ENCODE measurements around the gene TSEN15. TPM values are rescaled to one million over a fixed set of nuclear protein-coding genes. Genes with fewer than 3 reads are reported as not detected.

The TSEN15 gene
- total RNA-seq (41.4 TPM), polyA plus RNA-seq (30.1 TPM)
- long read RNA-seq, donor 1, partial matches to known transcripts = 0 of 5 reads
- long read RNA-seq, donor 1, other reads (novel, unspliced or antisense) = 0 of 5 reads
- long read RNA-seq, donor 2, transcript TSEN15-208 (4 exons, 2,219 nt) = minor isoform, 8 of 60 reads
- long read RNA-seq, donor 2, transcript TSEN15-216 (5 exons, 1,986 nt) = major isoform, 16 of 60 reads
- long read RNA-seq, donor 2, partial matches to known transcripts = 27 of 60 reads
- long read RNA-seq, donor 2, other reads (novel, unspliced or antisense) = 0 of 60 reads
- long read RNA-seq, donor 3, transcript TSEN15-216 (5 exons, 1,986 nt) = major isoform, 17 of 39 reads
- long read RNA-seq, donor 3, transcript TSEN15-203 (4 exons, 1,844 nt) = minor isoform, 6 of 39 reads
- long read RNA-seq, donor 3, transcript TSEN15-208 (4 exons, 2,219 nt) = minor isoform, 7 of 39 reads
- long read RNA-seq, donor 3, partial matches to known transcripts = 6 of 39 reads
- long read RNA-seq, donor 3, other reads (novel, unspliced or antisense) = 0 of 39 reads
- long read RNA-seq, donor 4, partial matches to known transcripts = 0 of 7 reads
- long read RNA-seq, donor 4, other reads (novel, unspliced or antisense) = 0 of 7 reads
- long read RNA-seq, donor 5, transcript TSEN15-216 (5 exons, 1,986 nt) = major isoform, 25 of 61 reads
- long read RNA-seq, donor 5, transcript TSEN15-208 (4 exons, 2,219 nt) = minor isoform, 11 of 61 reads
- long read RNA-seq, donor 5, partial matches to known transcripts = 17 of 61 reads
- long read RNA-seq, donor 5, other reads (novel, unspliced or antisense) = 0 of 61 reads
- long read RNA-seq, donor 6, transcript TSEN15-208 (4 exons, 2,219 nt) = major isoform, 12 of 25 reads
- long read RNA-seq, donor 6, transcript TSEN15-216 (5 exons, 1,986 nt) = major isoform, 12 of 25 reads
- long read RNA-seq, donor 6, partial matches to known transcripts = 0 of 25 reads
- long read RNA-seq, donor 6, other reads (novel, unspliced or antisense) = 0 of 25 reads
- long read RNA-seq, donor 7, transcript TSEN15-203 (4 exons, 1,844 nt) = minor isoform, 8 of 28 reads
- long read RNA-seq, donor 7, transcript TSEN15-216 (5 exons, 1,986 nt) = major isoform, 9 of 28 reads
- long read RNA-seq, donor 7, transcript TSEN15-208 (4 exons, 2,219 nt) = minor isoform, 8 of 28 reads
- long read RNA-seq, donor 7, partial matches to known transcripts = 0 of 28 reads
- long read RNA-seq, donor 7, other reads (novel, unspliced or antisense) = 0 of 28 reads
- long read RNA-seq, donor 8, transcript TSEN15-216 (5 exons, 1,986 nt) = major isoform, 9 of 17 reads
- long read RNA-seq, donor 8, transcript TSEN15-208 (4 exons, 2,219 nt) = minor isoform, 5 of 17 reads
- long read RNA-seq, donor 8, partial matches to known transcripts = 0 of 17 reads
- long read RNA-seq, donor 8, other reads (novel, unspliced or antisense) = 0 of 17 reads
- long read RNA-seq, donor 9, transcript TSEN15-208 (4 exons, 2,219 nt) = minor isoform, 7 of 30 reads
- long read RNA-seq, donor 9, transcript TSEN15-216 (5 exons, 1,986 nt) = major isoform, 11 of 30 reads
- long read RNA-seq, donor 9, partial matches to known transcripts = 5 of 30 reads
- long read RNA-seq, donor 9, other reads (novel, unspliced or antisense) = 0 of 30 reads
- long read RNA-seq, donor 10, transcript TSEN15-208 (4 exons, 2,219 nt) = major isoform, 7 of 15 reads
- long read RNA-seq, donor 10, transcript TSEN15-216 (5 exons, 1,986 nt) = major isoform, 7 of 15 reads
- long read RNA-seq, donor 10, partial matches to known transcripts = 0 of 15 reads
- long read RNA-seq, donor 10, other reads (novel, unspliced or antisense) = 0 of 15 reads

- peaks cover 6 to 9% of the 10 kb centered on the region in 2 donors for H3K4me1 ChIP-seq (ENCODE audit: control insufficient read depth in 2 of 2, insufficient read depth in 2 of 2, low read length in 2 of 2)
- under 1% methylated on average over 54 of the region's 54 CpGs for WGBS
- peak; percentile 45 to 91 (median 73) for DNase-seq (ENCODE audit: low read depth in 6 of 9, low spot score in 9 of 9)
- H3K4me3 ChIP-seq (ENCODE audit: low read length in 2 of 2) = peak within 1 kb of the TSS; percentile 77 to 88
- H3K27ac ChIP-seq (ENCODE audit: low read depth in 1 of 2, low read length in 1 of 2) = peak within 1 kb of the TSS; percentile 75 to 95
- H3K9me3 ChIP-seq (ENCODE audit: control insufficient read depth in 2 of 2, insufficient read depth in 1 of 2, low read length in 1 of 2) = no peaks in the 10 kb centered on the region
- no peaks in the 10 kb centered on the region for H3K27me3 ChIP-seq (ENCODE audit: control insufficient read depth in 2 of 2, insufficient read depth in 1 of 2, low read length in 1 of 2)
- H3K36me3 ChIP-seq (ENCODE audit: control insufficient read depth in 2 of 2, insufficient read depth in 2 of 2, low read length in 1 of 2) = peaks cover 0 to 7% of the 10 kb centered on the region in 2 donors
Measured at GRCh38 chr1:184051485-184052193, at the start of gene TSEN15. TSEN15 (plus strand) TSS chr1:184051730; CDS start chr1:184051756, 26 bp downstream.

GRCh38 chr1:184002071-184002470 is 49.5 kb upstream of the TSEN15 start:
- H3K9me3 ChIP-seq (ENCODE audit: control insufficient read depth in 2 of 2, insufficient read depth in 1 of 2, low read length in 1 of 2) = no peaks in the 10 kb centered on the region
- WGBS = 87% methylated on average over 2 of the region's 2 CpGs
- no peak for DNase-seq (ENCODE audit: low read depth in 6 of 9, low spot score in 9 of 9)

GRCh38 chr1:184004935-184005334 is 46.6 kb upstream of the TSEN15 start:
- Histone ChIP-seq H3K4me3 (ENCODE audit: low read length in 2 of 2) (no peak overlapping the region), H3K27me3 (ENCODE audit: control insufficient read depth in 2 of 2, insufficient read depth in 1 of 2, low read length in 1 of 2) (no peaks in the 10 kb centered on the region), H3K27ac (ENCODE audit: low read depth in 1 of 2, low read length in 1 of 2) (no peak overlapping the region), H3K36me3 (ENCODE audit: control insufficient read depth in 2 of 2, insufficient read depth in 2 of 2, low read length in 1 of 2) (no peaks in the 10 kb centered on the region), H3K9me3 (ENCODE audit: control insufficient read depth in 2 of 2, insufficient read depth in 1 of 2, low read length in 1 of 2) (no peaks in the 10 kb centered on the region), H3K4me1 (ENCODE audit: control insufficient read depth in 2 of 2, insufficient read depth in 2 of 2, low read length in 2 of 2) (no peaks in the 10 kb centered on the region)
- DNase-seq (ENCODE audit: low read depth in 6 of 9, low spot score in 9 of 9) = no peak
- 94% methylated on average over 4 of the region's 4 CpGs for WGBS

More at GRCh38 chr1:184002071-184002470, 49.5 kb upstream of the TSEN15 start:
- H3K27me3 ChIP-seq (ENCODE audit: control insufficient read depth in 2 of 2, insufficient read depth in 1 of 2, low read length in 1 of 2) = no peaks in the 10 kb centered on the region
- H3K27ac ChIP-seq (ENCODE audit: low read depth in 1 of 2, low read length in 1 of 2) = no peak overlapping the region
- H3K4me1 ChIP-seq (ENCODE audit: control insufficient read depth in 2 of 2, insufficient read depth in 2 of 2, low read length in 2 of 2) = no peaks in the 10 kb centered on the region
- H3K36me3 ChIP-seq (ENCODE audit: control insufficient read depth in 2 of 2, insufficient read depth in 2 of 2, low read length in 1 of 2) = no peaks in the 10 kb centered on the region
- no peak overlapping the region for H3K4me3 ChIP-seq (ENCODE audit: low read length in 2 of 2)

- H3K27ac ChIP-seq (ENCODE audit: low read depth in 1 of 2, low read length in 1 of 2) = no peak overlapping the region
- no peaks in the 10 kb centered on the region for H3K4me1 ChIP-seq (ENCODE audit: control insufficient read depth in 2 of 2, insufficient read depth in 2 of 2, low read length in 2 of 2)
- WGBS = 97% methylated on average over 4 of the region's 4 CpGs
- no peaks in the 10 kb centered on the region for H3K36me3 ChIP-seq (ENCODE audit: control insufficient read depth in 2 of 2, insufficient read depth in 2 of 2, low read length in 1 of 2)
- no peaks in the 10 kb centered on the region for H3K9me3 ChIP-seq (ENCODE audit: control insufficient read depth in 2 of 2, insufficient read depth in 1 of 2, low read length in 1 of 2)
- no peak overlapping the region for H3K4me3 ChIP-seq (ENCODE audit: low read length in 2 of 2)
- no peaks in the 10 kb centered on the region for H3K27me3 ChIP-seq (ENCODE audit: control insufficient read depth in 2 of 2, insufficient read depth in 1 of 2, low read length in 1 of 2)
- DNase-seq (ENCODE audit: low read depth in 6 of 9, low spot score in 9 of 9) = no peak
Measured at GRCh38 chr1:184005506-184005905, 46.0 kb upstream of the TSEN15 start.

- no peaks in the 10 kb centered on the region for H3K36me3 ChIP-seq (ENCODE audit: control insufficient read depth in 2 of 2, insufficient read depth in 2 of 2, low read length in 1 of 2)
- H3K27ac ChIP-seq (ENCODE audit: low read depth in 1 of 2, low read length in 1 of 2) = no peak overlapping the region
- 70% methylated on average over 2 of the region's 2 CpGs for WGBS
- no peaks in the 10 kb centered on the region for H3K27me3 ChIP-seq (ENCODE audit: control insufficient read depth in 2 of 2, insufficient read depth in 1 of 2, low read length in 1 of 2)
- no peaks in the 10 kb centered on the region for H3K4me1 ChIP-seq (ENCODE audit: control insufficient read depth in 2 of 2, insufficient read depth in 2 of 2, low read length in 2 of 2)
- H3K4me3 ChIP-seq (ENCODE audit: low read length in 2 of 2) = no peak overlapping the region
- H3K9me3 ChIP-seq (ENCODE audit: control insufficient read depth in 2 of 2, insufficient read depth in 1 of 2, low read length in 1 of 2) = no peaks in the 10 kb centered on the region
- DNase-seq (ENCODE audit: low read depth in 6 of 9, low spot score in 9 of 9) = no peak
Measured at GRCh38 chr1:184010788-184011187, 40.7 kb upstream of the TSEN15 start.

GRCh38 chr1:184012187-184012586 is 39.3 kb upstream of the TSEN15 start:
- Histone ChIP-seq H3K36me3 (ENCODE audit: control insufficient read depth in 2 of 2, insufficient read depth in 2 of 2, low read length in 1 of 2) (no peaks in the 10 kb centered on the region), H3K9me3 (ENCODE audit: control insufficient read depth in 2 of 2, insufficient read depth in 1 of 2, low read length in 1 of 2) (no peaks in the 10 kb centered on the region), H3K27ac (ENCODE audit: low read depth in 1 of 2, low read length in 1 of 2) (no peak overlapping the region), H3K27me3 (ENCODE audit: control insufficient read depth in 2 of 2, insufficient read depth in 1 of 2, low read length in 1 of 2) (no peaks in the 10 kb centered on the region), H3K4me3 (ENCODE audit: low read length in 2 of 2) (no peak overlapping the region), H3K4me1 (ENCODE audit: control insufficient read depth in 2 of 2, insufficient read depth in 2 of 2, low read length in 2 of 2) (no peaks in the 10 kb centered on the region)
- DNase-seq (ENCODE audit: low read depth in 6 of 9, low spot score in 9 of 9) = no peak

GRCh38 chr1:184014271-184014670 is 37.3 kb upstream of the TSEN15 start:
- no peaks in the 10 kb centered on the region for H3K9me3 ChIP-seq (ENCODE audit: control insufficient read depth in 2 of 2, insufficient read depth in 1 of 2, low read length in 1 of 2)
- H3K27ac ChIP-seq (ENCODE audit: low read depth in 1 of 2, low read length in 1 of 2) = no peak overlapping the region
- H3K4me1 ChIP-seq (ENCODE audit: control insufficient read depth in 2 of 2, insufficient read depth in 2 of 2, low read length in 2 of 2) = no peaks in the 10 kb centered on the region
- no peak for DNase-seq (ENCODE audit: low read depth in 6 of 9, low spot score in 9 of 9)
- WGBS = over 99% methylated on average over 2 of the region's 2 CpGs
- no peaks in the 10 kb centered on the region for H3K27me3 ChIP-seq (ENCODE audit: control insufficient read depth in 2 of 2, insufficient read depth in 1 of 2, low read length in 1 of 2)
- no peak overlapping the region for H3K4me3 ChIP-seq (ENCODE audit: low read length in 2 of 2)
- no peaks in the 10 kb centered on the region for H3K36me3 ChIP-seq (ENCODE audit: control insufficient read depth in 2 of 2, insufficient read depth in 2 of 2, low read length in 1 of 2)

Data from thymus (tissue), 14 donors.